SK-N-MC (cell line): ENCODE measurements around the gene INS.

ENCODE experiments used
- EZH2 ChIP-seq: fragments of 200-600 bp; sonication (generic); IDR thresholded peaks from one replicate; pipeline ENCODE4 v1.6.1; 2017; ENCODE audit warnings: antibody characterized with exemption
- FOXP2 ChIP-seq: optimal IDR thresholded peaks from 2 replicates; pipeline ENCODE3; 2011; ENCODE audit warnings: mild to moderate bottlenecking, moderate library complexity; ENCODE audit not compliant: insufficient read depth; ENCODE audit errors: extremely low read length, control extremely low read depth
- POLR2AphosphoS5 ChIP-seq: IDR thresholded peaks from 2 replicates; pipeline ENCODE4 v1.6.1; 2012; ENCODE audit warnings: mild to moderate bottlenecking, low read depth, low read length, borderline replicate concordance

- TF ChIP-seq EZH2 = no peak
- TF ChIP-seq POLR2AphosphoS5 = no peak
- TF ChIP-seq FOXP2 = no peak
Measured at GRCh38 chr11:2197771-2198520, 36.9 kb upstream of the INS start.
